Measurements from ENCODE around the gene PDE9A. TPM values are rescaled to one million over a fixed set of nuclear protein-coding genes. Genes with fewer than 3 reads are reported as not detected.

The PDE9A gene
- total RNA-seq, 1 donor from 2014 or later = 16.7 TPM

DNA sequence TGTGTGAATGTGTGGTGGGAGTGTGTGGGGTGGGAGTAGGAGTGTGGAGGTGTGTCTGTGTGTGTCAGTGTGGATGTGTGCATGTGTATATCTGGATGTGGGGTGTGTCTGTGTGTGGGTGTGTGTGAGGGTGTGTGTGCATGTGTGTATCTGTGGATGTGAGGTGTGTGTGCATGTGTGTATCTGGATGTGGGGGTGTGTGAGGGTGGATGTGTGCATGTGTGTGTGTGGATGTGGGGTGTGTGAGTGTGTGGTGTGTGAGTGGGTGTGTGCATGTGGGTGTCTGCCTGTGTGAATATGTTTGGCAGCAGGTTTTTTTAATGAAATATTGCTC is 106.1 kb downstream of the PDE9A start:
- no peak for DNase-seq

GRCh38 chr21:42760361-42760950 is 107.0 kb downstream of the PDE9A start:
- DNase-seq = no peak

DNA sequence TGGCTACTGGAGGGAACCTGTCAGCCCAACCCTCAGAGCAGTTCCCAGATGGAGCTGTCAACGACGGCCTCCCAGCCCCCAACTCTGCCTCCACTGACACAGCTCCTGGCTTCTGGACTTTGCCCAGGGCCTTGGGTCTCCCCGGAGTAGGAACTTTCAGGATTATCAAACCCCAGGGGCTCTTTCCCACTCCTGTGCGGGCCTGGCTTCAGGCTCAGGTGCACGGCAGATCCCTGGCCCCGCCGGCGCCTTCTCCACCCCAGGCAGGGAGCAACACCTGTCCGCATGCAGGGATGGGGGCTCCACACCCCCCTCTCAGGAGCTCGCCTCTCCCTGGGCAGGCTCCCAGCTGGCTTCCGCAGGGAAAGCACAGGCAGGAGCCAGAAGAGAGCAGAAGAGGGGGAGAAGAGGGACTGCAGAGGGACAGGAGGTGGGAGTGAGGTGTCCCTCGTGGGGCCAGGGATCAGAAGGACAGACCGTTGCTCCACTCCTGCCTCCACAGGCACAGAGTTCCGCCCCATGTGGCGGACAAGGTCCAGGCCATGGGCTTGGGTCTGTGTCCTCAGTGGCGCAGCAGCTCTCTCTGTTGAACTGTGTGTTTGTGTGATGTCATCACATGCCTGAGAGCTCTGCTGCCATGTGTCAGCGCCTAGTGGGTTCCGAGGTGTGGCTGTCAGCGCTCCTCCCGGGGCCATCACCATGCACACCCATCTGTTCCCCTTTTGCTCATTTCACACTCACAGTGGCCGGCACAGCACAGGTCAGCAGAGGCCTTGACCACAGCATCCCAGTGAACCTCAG is 107.7 kb downstream of the PDE9A start:
- DNase-seq = no peak

- no peak for DNase-seq
Measured at GRCh38 chr21:42761776-42762335, 108.4 kb downstream of the PDE9A start.

- DNase-seq = no peak
Measured at GRCh38 chr21:42763581-42764442, 110.4 kb downstream of the PDE9A start.

DNA sequence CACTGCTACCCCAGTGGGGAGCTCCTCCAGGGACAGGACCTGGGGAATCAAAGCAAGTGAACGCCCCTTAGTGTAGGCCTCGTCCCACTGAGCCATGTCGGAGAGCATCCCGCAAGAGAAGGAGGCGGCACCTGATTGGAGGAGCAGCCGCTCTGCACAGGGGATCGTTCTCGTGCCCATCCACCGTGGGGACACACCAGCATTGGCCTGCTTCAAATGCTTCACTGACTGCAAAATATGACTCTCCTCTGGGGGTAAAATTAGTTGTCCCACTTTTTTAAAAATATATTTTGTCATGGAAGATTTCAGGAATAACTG is 111.0 kb downstream of the PDE9A start:
- DNase-seq = no peak

DNA sequence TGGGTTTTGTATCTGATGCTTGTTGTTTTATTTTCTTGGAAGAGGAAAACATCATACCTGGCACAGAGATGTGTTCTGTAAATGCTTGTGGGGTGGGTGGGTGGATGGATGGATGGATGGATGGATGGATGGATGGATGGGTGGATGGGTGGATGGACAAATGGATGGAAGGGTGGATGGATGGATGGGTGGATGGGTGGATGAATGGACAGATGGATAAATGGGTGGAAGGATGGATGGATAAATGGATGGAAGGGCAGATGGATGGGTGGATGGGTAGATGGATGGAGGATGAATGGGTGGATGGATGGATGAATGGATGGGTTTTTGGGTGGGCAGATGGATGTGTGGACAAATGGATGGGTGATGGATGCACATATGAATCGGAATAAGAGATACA is 111.5 kb downstream of the PDE9A start:
- DNase-seq = no peak

DNA sequence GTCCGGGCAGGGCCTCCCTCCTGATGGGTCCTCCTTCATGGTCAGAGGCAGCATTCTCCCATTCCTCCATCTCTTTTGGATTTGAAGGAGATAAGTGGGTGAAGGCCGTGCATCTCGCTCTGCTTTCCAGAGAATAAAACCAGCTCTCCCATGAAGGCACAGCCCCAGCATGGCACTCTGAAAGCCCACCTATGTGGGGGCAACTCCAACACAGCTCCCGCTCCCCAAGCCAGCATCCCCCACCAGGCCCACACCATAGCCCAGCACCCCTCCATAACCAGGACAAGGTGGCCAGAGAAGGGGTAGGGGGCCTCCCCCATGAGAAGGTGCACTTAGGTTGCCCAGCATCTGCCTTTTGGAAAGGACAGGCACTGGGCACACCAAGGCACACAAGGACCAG is 112.2 kb downstream of the PDE9A start:
- DNase-seq = no peak

DNA sequence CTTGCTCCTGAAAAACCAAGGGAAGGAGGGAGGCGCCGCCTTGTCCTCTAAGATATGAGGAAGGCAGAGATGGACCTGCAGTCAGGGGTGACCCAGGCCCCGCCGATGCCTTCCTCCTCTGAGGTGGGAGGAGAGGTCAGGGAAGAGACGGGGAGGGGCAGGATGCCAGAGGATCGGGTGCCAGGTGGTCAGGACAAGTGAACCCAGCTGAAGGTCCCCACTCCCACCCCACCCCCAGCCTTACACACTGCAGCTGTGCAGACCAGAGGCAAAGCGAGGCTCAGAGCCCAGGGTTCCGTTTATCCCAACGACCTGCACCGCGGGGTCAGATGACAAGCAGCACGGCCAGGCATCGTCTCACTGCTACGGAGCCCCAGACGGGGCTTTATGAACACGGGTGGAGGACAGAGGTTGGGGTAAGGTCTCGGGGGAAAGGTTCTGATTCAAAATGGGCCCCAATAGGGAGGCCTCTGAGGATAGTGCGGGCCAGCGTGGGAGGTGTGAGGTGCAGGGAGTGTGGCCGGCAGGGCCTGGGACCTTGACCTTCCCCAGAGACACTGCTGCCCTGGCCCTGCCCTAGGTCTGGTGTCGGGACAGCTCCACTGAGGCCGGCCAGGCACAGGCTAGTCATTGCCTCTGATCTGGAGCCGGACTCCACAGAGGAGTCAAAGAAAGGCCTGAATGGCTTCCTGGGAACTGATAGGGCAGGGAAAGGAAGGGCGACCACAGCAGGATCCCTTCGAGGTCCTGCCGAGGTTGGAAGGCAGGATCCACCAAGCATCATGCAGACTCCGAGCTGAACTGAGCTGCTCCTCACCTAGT is 113.5 kb downstream of the PDE9A start:
- no peak for DNase-seq

DNA sequence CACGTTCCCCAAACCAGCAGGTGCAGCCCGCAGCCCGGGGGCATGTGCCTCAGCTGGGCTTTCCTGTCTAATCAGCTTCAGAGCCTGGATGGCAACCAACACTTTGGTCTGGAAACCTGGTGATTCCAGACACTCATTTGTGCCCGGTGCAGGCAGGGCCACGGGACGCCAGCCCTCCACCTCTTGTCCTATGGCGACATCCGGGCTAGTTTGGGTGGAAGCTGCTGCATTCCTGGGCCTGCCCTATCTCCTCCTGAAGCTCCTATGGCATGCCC is 114.1 kb downstream of the PDE9A start:
- no peak for DNase-seq

DNA sequence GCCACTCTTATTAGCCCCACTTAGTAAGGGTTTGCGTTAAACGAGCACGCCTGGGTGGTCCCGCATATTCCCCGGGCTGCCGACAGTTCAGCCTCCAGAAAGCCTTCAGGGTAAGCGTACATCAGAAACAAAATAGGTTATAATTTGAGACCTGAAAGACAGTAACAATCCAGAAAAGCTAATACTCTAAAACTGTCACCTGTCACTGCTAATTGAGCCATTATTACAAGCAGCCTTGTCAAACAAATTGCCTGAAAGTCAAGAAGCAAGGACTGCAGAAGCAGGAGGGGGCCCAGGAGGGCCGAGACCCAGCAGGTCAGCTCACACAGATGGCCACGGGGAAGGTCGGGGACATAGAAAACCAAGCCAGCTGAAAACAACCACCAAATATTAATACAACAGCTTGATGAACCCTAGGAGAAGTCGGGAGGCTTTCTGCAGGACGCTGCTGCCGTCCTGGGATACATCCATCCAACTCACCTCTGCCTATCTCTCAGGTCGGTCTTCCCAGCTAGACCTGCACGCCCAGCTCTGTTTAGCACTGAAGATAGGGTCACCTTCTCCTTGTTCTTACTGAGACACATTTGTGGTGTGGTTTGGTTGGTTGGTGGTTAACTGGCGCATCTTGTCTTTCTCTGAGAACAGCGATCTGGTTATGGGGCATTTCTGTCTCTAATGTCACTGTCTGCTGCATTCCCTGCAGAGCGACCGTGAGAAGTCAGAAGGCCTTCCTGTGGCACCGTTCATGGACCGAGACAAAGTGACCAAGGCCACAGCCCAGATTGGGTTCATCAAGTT is 115.1 kb downstream of the PDE9A start:
- no peak for DNase-seq

DNA sequence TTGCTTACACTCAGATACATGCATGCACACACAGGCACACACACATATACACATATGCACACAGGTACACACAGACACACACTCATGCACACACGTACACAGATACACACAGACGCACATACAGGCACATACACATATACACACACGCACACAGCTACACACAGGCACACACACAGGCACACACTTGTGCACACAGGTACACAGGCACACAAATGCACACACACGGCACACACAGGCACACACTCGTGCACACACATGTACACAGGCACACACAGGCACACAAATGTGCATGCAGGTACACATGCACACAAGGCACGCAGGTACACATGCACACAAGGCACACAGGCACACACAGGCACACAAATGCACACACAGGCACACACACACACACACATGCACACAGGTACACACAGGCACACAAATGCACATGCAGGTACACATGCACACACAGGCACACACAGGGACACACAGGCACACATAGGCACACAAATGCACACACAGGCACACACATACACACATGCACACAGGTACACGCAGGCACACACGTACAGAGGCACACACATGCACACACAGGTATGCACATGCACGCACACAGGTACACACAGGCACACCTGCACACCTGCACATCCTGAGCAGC is 115.9 kb downstream of the PDE9A start:
- no peak for DNase-seq

GRCh38 chr21:42769820-42770716 is 116.6 kb downstream of the PDE9A start:
- DNase-seq = no peak

DNA sequence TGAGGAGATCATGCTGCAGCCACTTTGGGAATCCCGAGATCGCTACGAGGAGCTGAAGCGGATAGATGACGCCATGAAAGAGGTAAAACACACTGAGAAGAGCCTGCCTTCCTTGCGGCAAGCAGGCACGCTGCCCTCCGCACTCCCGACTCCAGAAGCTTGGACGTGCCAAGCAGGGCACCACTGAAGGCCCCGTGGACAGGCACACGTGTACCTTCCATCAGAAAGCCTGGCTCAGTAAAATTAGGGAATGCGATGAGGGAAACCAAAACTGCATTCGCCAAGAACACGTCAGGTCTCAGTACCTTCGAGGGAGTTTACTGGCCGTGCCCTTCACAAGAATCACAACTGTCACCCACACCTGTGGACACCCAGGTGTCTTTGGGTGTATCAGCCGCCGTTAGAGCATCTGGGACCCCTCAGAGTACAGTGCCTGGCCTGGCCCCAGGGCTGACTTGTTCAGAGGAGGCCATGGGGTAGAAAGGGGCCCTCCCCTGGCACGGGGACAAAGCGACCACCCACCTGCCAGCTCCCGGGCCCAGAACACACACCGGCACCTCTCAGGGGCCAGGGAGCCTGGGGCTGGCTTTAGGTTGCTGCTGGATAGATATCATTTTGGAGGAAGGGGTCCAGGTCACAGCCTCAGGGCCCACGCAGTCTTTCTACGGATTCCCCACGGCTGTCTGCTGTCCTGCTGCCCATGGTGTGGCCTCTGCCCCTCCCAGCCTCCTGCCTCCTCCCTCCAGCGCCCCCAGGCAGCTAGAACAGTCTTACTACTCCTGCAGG is 117.5 kb downstream of the PDE9A start:
- DNase-seq = no peak

GRCh38 chr21:42771503-42771805 is 118.0 kb downstream of the PDE9A start:
- no peak for DNase-seq

GRCh38 chr21:42775123-42775522 is 121.7 kb downstream of the PDE9A start:
- no peak for DNase-seq

DNA sequence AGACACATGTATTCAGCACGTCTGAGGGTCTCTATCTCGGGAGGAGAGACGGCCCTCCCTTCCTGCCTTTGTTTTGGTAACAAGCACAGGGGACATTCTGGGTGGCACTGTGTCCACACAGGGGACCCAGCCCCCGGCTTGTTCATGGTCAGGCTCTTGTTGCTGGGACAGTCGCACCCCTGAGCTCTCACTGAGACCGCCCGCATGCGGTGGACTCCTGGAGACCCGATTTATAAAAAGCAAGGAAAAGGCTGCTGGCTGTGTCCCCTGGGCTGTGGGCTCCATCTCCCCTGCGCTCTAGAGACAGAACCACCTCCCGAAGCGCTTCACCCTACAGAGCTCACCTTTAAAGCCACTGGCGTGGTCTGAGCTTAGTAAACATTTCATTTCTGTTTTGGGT is 122.5 kb downstream of the PDE9A start:
- no peak for DNase-seq

GRCh38 chr21:42777064-42777756 is 123.8 kb downstream of the PDE9A start:
- DNase-seq = no peak

Measured in occipital lobe (tissue), 2 donors.